HG02763 (cell line): ENCODE measurements around the gene RNF186.
"Not testable (repeated sequence)": the region's sequence is repeated elsewhere in the genome, so short reads cannot be mapped to it uniquely, and the experiment has no call there.

Experiments
- ATAC-seq: cut with Tn5 transposase; IDR thresholded peaks from one replicate; pipeline ENCODE4 v1.9.1; 2021; ENCODE audit warnings: mild to moderate bottlenecking, moderate library complexity; ENCODE audit not compliant: unreplicated experiment

Gene RNF186

GRCh38 chr1:19797827-19798226, 17.3 kb downstream of the RNF186 start:
- no peak for ATAC-seq

GRCh38 chr1:19794583-19794982, 20.5 kb downstream of the RNF186 start:
- no peak for ATAC-seq

GRCh38 chr1:19793360-19794046, 21.6 kb downstream of the RNF186 start:
- no peak for ATAC-seq

- ATAC-seq, result no peak
Observed at GRCh38 chr1:19792237-19793002, 22.7 kb downstream of the RNF186 start.

- ATAC-seq, result not testable (repeated sequence)
Observed at GRCh38 chr1:19790061-19790975, 24.8 kb downstream of the RNF186 start.

- no peak for ATAC-seq
Observed at GRCh38 chr1:19786988-19787423, 28.1 kb downstream of the RNF186 start.

GRCh38 chr1:19785660-19786059, 29.4 kb downstream of the RNF186 start:
- no peak for ATAC-seq

GRCh38 chr1:19780267-19780877, 34.7 kb downstream of the RNF186 start:
- no peak for ATAC-seq

- ATAC-seq, result no peak
Observed at GRCh38 chr1:19776933-19777332, 38.1 kb downstream of the RNF186 start.

GRCh38 chr1:19776287-19776686, 38.8 kb downstream of the RNF186 start:
- no peak for ATAC-seq

- ATAC-seq, result no peak
Observed at GRCh38 chr1:19775831-19776230, 39.3 kb downstream of the RNF186 start.

- no peak for ATAC-seq
Observed at GRCh38 chr1:19775317-19775716, 39.8 kb downstream of the RNF186 start.

- no peak for ATAC-seq
Observed at GRCh38 chr1:19774180-19774785, 40.8 kb downstream of the RNF186 start.

GRCh38 chr1:19773485-19773884, 41.6 kb downstream of the RNF186 start:
- no peak for ATAC-seq

GRCh38 chr1:19772053-19772452, 43.0 kb downstream of the RNF186 start:
- no peak for ATAC-seq

- no peak for ATAC-seq
Observed at GRCh38 chr1:19771350-19771749, 43.7 kb downstream of the RNF186 start.

GRCh38 chr1:19770436-19771190, 44.5 kb downstream of the RNF186 start:
- ATAC-seq, result no peak

GRCh38 chr1:19769211-19769932, 45.7 kb downstream of the RNF186 start:
- ATAC-seq, result no peak
